Neutrophil (primary cell): ENCODE data around the gene STMND1.

ENCODE experiments used
- H3K27ac ChIP-seq: fragments of 200-600 bp; sonication (generic); 2 replicates; pipeline ENCODE4 v1.5.1; 2016; ENCODE audit warnings: mild to moderate bottlenecking, moderate library complexity
- H3K27me3 ChIP-seq: fragments of 200-600 bp; sonication (generic); 2 replicates; pipeline ENCODE4 v1.6.0; 2016; ENCODE audit warnings: mild to moderate bottlenecking
- H3K36me3 ChIP-seq: fragments of 200-600 bp; sonication (generic); 2 replicates; pipeline ENCODE4 v1.5.1; 2017
- H3K4me1 ChIP-seq, 2 experiments: fragments of 200-600 bp in 1 of 2; sonication (generic) in 1 of 2; 1 replicate in 1 of 2; 2 replicates in 1 of 2; pipeline versions ENCODE4 v1.5.1 to v1.6.1; 2013 to 2016; ENCODE audit warnings: low read depth in 1 of 2, low read length in 1 of 2, mild to moderate bottlenecking in 1 of 2, moderate library complexity in 1 of 2; ENCODE audit not compliant: control insufficient read depth in 1 of 2, insufficient read depth in 1 of 2
- H3K4me3 ChIP-seq, 2 experiments: fragments of 200-600 bp in 1 of 2; sonication (generic) in 1 of 2; 1 replicate in 1 of 2; 2 replicates in 1 of 2; pipeline ENCODE4 v1.5.1; 2013 to 2016; ENCODE audit warnings: low read depth in 1 of 2, low read length in 1 of 2, mild to moderate bottlenecking in 1 of 2, moderate library complexity in 1 of 2
- H3K9me3 ChIP-seq: fragments of 200-600 bp; sonication (generic); 2 replicates; pipeline ENCODE4 v1.5.1; 2016
- TF ChIP-seq, protein P1 (sequence below): fragments of 200-600 bp; sonication (generic); IDR thresholded peaks from 2 replicates; pipeline ENCODE4 v1.5.1; 2016; ENCODE audit warnings: antibody characterized with exemption

Gene STMND1

DNA sequence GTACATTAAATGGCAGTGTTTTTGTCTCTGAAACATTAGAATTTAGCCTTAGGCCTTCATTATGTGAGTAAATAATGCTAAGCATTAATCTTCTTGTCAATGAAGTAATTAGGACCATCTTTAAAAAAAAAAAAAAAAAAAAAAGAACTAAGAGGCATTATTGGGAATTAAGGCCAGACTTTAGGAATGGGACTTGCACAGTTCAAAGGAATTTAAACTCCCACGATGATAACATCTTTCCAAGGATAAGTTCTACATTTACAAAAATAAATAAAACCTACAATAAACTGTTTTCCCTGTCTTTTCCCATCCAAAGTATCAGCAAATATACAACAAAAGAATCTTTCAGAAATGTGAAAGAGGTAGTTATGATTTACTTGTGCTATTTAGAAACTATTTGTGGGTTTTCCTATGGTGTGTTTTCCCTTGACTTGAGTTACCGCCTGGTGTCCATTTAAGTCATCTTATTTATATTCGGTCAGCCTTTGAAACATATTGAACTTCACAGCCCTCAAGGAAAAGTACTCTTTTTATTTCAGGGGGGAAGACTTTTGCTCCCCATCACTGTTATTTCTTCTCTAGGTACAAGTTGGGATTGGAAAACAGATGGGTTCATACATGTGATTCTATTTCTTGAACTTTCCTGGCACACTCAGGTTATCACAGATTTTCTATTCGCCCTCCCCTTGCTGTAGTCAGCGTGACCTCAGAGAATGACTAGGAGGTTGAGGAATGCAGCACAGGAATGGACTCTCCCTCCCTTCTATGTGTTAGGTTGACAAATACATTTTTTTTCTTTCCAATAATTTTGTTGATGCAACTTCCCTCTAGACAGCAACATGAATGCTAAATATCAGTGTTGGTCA, 13.6 kb downstream of the STMND1 start:
- Histone ChIP-seq H3K27me3 (no peaks in the 10 kb centered on the region), H3K36me3 (no peaks in the 10 kb centered on the region), H3K27ac (no peak overlapping the region), H3K9me3 (no peaks in the 10 kb centered on the region), H3K4me1 (no peaks in the 10 kb centered on the region), H3K4me3 (no peak overlapping the region)
- TF ChIP-seq, protein P1, sequence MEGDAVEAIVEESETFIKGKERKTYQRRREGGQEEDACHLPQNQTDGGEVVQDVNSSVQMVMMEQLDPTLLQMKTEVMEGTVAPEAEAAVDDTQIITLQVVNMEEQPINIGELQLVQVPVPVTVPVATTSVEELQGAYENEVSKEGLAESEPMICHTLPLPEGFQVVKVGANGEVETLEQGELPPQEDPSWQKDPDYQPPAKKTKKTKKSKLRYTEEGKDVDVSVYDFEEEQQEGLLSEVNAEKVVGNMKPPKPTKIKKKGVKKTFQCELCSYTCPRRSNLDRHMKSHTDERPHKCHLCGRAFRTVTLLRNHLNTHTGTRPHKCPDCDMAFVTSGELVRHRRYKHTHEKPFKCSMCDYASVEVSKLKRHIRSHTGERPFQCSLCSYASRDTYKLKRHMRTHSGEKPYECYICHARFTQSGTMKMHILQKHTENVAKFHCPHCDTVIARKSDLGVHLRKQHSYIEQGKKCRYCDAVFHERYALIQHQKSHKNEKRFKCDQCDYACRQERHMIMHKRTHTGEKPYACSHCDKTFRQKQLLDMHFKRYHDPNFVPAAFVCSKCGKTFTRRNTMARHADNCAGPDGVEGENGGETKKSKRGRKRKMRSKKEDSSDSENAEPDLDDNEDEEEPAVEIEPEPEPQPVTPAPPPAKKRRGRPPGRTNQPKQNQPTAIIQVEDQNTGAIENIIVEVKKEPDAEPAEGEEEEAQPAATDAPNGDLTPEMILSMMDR: no peak

DNA sequence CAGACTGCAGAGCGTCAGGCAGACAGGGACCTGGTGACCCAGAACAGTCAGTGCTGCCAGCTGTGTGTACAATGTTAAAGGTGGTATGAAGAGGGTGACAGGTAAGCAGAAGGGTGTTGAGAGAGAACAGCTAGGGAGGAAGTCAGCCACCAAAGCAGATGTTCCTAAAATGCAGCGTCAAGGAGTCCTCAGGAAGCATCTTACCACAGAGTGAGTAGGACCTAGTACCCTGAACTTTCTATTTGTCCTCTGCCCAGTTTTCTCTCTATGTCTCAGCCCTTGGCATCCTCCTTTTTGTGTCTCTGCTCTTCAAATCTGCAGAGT, 14.2 kb downstream of the STMND1 start:
- no peaks in the 10 kb centered on the region for H3K9me3 ChIP-seq
- no peaks in the 10 kb centered on the region for H3K27me3 ChIP-seq
- no peaks in the 10 kb centered on the region for H3K4me1 ChIP-seq
- TF ChIP-seq, protein P1: no peak
- H3K27ac ChIP-seq: no peak overlapping the region
- H3K4me3 ChIP-seq: no peak overlapping the region
- no peaks in the 10 kb centered on the region for H3K36me3 ChIP-seq

DNA sequence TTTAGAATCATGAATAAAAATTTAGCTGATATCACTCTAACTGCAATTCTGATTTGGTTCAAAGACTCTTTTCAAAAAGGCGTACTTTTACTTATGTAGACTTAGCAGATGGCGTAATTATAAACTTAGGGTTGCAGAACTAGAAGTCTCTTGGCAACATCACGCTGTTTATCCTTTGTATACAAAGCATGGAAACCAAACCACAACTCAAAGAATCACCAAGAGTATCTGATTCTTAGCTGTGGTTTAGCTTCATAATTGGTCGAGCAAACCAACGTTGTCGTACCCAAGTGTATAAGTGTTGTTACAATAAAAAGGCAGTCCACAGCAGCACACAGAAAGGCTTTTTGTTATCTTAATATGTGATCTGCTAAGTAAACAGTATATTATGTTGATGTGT, 18.2 kb downstream of the STMND1 start:
- Histone ChIP-seq H3K9me3 (no peaks in the 10 kb centered on the region), H3K27me3 (no peaks in the 10 kb centered on the region), H3K36me3 (no peaks in the 10 kb centered on the region), H3K4me1 (no peaks in the 10 kb centered on the region), H3K27ac (no peak overlapping the region), H3K4me3 (no peak overlapping the region)
- TF ChIP-seq, protein P1: no peak

DNA sequence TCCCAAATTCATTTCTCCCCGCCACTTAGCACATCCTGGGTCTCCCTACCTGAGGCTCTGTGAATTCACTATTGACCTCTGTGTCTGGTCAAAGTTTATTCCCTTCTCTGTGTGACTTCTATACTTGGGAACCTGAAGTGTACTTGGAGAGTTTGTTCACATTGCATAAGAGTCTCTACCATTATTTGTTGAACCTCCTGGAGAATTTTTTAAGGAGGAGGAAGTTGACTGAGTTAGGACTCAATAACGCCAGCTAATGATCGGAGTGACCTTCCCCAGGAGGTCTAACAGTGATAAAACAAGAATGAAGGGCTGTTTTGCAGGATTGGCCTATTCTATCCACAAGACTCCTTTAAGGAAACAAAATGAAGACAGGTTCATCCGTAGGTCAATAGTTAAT, 23.6 kb downstream of the STMND1 start:
- Histone ChIP-seq H3K36me3 (no peaks in the 10 kb centered on the region), H3K4me3 (no peak overlapping the region), H3K9me3 (no peaks in the 10 kb centered on the region), H3K27ac (no peak overlapping the region), H3K27me3 (no peaks in the 10 kb centered on the region), H3K4me1 (no peaks in the 10 kb centered on the region)
- TF ChIP-seq, protein P1: no peak

DNA sequence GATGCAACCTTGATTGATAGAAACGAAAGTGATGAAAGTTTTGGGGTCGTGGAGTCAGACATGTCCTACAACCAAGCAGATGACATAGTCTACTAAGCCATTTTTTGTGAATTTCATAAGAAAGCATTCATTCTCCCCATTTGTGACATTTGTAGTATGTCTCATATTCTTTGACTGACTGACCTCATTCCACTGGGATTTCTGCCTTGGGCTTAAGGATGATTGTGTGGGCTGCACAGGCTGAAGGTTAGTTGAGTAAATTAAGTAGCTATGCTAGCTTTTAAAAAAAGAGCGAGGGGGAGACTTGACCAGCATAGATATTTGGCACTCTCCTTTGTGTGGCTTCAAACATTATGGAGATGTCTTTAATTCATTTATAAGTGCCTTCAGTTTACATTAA, 28.9 kb downstream of the STMND1 start:
- Histone ChIP-seq H3K9me3 (no peaks in the 10 kb centered on the region), H3K36me3 (no peaks in the 10 kb centered on the region), H3K27ac (no peak overlapping the region), H3K4me3 (no peak overlapping the region), H3K4me1 (no peaks in the 10 kb centered on the region), H3K27me3 (no peaks in the 10 kb centered on the region)
- TF ChIP-seq, protein P1: no peak
